ENCODE measurements around the gene RRBP1. TPM values are rescaled to one million over a fixed set of nuclear protein-coding genes. Genes with fewer than 3 reads are reported as not detected.

RRBP1 gene
- total RNA-seq, 1 donor from 2014 or later, result 65.0 TPM

GRCh38 chr20:17568045-17568788, 113.8 kb downstream of the RRBP1 start:
- DNase-seq (ENCODE audit: low read depth), result no peak
- Histone ChIP-seq H3K27me3 (ENCODE audit: control insufficient read depth, insufficient read depth, low read length) (no peaks in the 10 kb centered on the region), H3K4me3 (ENCODE audit: low read depth, low read length) (peak overlapping the region; percentile 99), H3K36me3 (ENCODE audit: control insufficient read depth, insufficient read depth, low read length) (no peaks in the 10 kb centered on the region)
- no peak for FAIRE-seq
- no peak for TF ChIP-seq CTCF (IDR thresholded peaks at IDR 0.05; ENCODE audit: insufficient read depth, low read length, severe bottlenecking)

- Histone ChIP-seq H3K27me3 (ENCODE audit: control insufficient read depth, insufficient read depth, low read length) (no peaks in the 10 kb centered on the region), H3K4me3 (ENCODE audit: low read depth, low read length) (no peak overlapping the region), H3K36me3 (ENCODE audit: control insufficient read depth, insufficient read depth, low read length) (no peaks in the 10 kb centered on the region)
- FAIRE-seq (no peak), DNase-seq (ENCODE audit: low read depth) (no peak)
- TF ChIP-seq CTCF (IDR thresholded peaks at IDR 0.05; ENCODE audit: insufficient read depth, low read length, severe bottlenecking), result no peak
Observed at GRCh38 chr20:17566345-17566744, 115.7 kb downstream of the RRBP1 start.

GRCh38 chr20:17565169-17565845, 116.7 kb downstream of the RRBP1 start:
- Histone ChIP-seq H3K4me3 (ENCODE audit: low read depth, low read length) (no peak overlapping the region), H3K27me3 (ENCODE audit: control insufficient read depth, insufficient read depth, low read length) (no peaks in the 10 kb centered on the region), H3K36me3 (ENCODE audit: control insufficient read depth, insufficient read depth, low read length) (no peaks in the 10 kb centered on the region)
- no peak for TF ChIP-seq CTCF (IDR thresholded peaks at IDR 0.05; ENCODE audit: insufficient read depth, low read length, severe bottlenecking)
- FAIRE-seq, result no peak
- DNase-seq (ENCODE audit: low read depth), result no peak

Other genes starting within 250 kb of the RRBP1 start
- 2.9 and 3.6 TPM in 2 replicates for gene BFSP1, start 150.9 kb downstream of the RRBP1 start, total RNA-seq
- gene DSTN, start 112.2 kb downstream of the RRBP1 start, total RNA-seq, result 149 and 200 TPM in 2 replicates
- gene BANF2, start 17.7 kb upstream of the RRBP1 start, total RNA-seq, result not detected in 2 replicates